Heart left ventricle (tissue), 16 donors: Measurements from ENCODE around the gene C3. TPM values are rescaled to one million over a fixed set of nuclear protein-coding genes. Genes with fewer than 3 reads are reported as not detected.

ENCODE experiments used
- ATAC-seq, 4 donors: fragments of 200-7000 bp; cut with Tn5 transposase; one replicate each; pipeline ENCODE4 v1.9.1; 2020 to 2022; ENCODE audit warnings: moderate library complexity in 4 of 4, mild to moderate bottlenecking in 3 of 4, moderate number of reproducible peaks in 1 of 4
- DNase-seq, 5 donors: peaks; one replicate each; pipeline ENCODE4 v3.0.0-alpha.2; 2020
- H3K27ac ChIP-seq, 12 donors: fragments of 200-600 bp; sonication (generic) in 4 of 12; one replicate each; pipeline versions ENCODE4 v1.5.0 to v1.8.0; 2016 to 2022; ENCODE audit warnings: mild to moderate bottlenecking in 2 of 12
- H3K27me3 ChIP-seq, 9 donors: fragments of 200-600 bp; sonication (generic) in 2 of 9; one replicate each; pipeline versions ENCODE4 v1.5.1 to v1.8.0; 2016 to 2022; ENCODE audit warnings: mild to moderate bottlenecking in 3 of 9
- H3K36me3 ChIP-seq, 9 donors: fragments of 200-600 bp; sonication (generic) in 2 of 9; one replicate each; pipeline versions ENCODE4 v1.5.0 to v1.8.0; 2018 to 2022; ENCODE audit warnings: mild to moderate bottlenecking in 2 of 9
- H3K4me1 ChIP-seq, 12 donors: fragments of 200-600 bp; sonication (generic) in 4 of 12; one replicate each; pipeline versions ENCODE4 v1.5.0 to v1.8.0; 2016 to 2022; ENCODE audit warnings: mild to moderate bottlenecking in 3 of 12
- H3K4me3 ChIP-seq, 12 donors: fragments of 200-600 bp; sonication (generic) in 4 of 12; one replicate each; pipeline versions ENCODE4 v1.5.0 to v1.8.0; 2017 to 2022; ENCODE audit warnings: mild to moderate bottlenecking in 9 of 12, moderate library complexity in 4 of 12
- H3K9me3 ChIP-seq, 12 donors: fragments of 200-600 bp; sonication (generic) in 4 of 12; one replicate each; pipeline versions ENCODE4 v1.5.0 to v1.8.0; 2016 to 2022; ENCODE audit warnings: mild to moderate bottlenecking in 1 of 12
- POLR2A ChIP-seq, 2 donors: fragments of 450-650 bp; IDR thresholded peaks; one replicate each; pipeline ENCODE4 v1.6.1; 2017; ENCODE audit warnings: antibody characterized with exemption in 2 of 2, mild to moderate bottlenecking in 2 of 2, moderate library complexity in 2 of 2
- WGBS, 4 donors: extraction: QIAGEN DNeasy Blood & Tissue Kit in 2 of 4; methylation state at CpG; one replicate each; pipeline versions ENCODE4 v1.1.5 to v1.1.7; 2013 to 2018; 5-methylcytosine and 5-hydroxymethylcytosine counted together
- intact Hi-C, 10 donors: fragments of 100-400 bp; cut with DNase I; formaldehyde crosslinking; loops; one replicate each; pipeline versions ENCODE4 v1.11.1 to v1.14.2; 2022
- polyA plus RNA-seq, 2 donors: library from polyadenylated mRNA; stranded (reverse); fragments of 200-250 nt; gene quantifications; one replicate each; pipeline ENCODE4 v1.2.3, GENCODE V29; 2013
- total RNA-seq, 9 donors: library from RNA; depleted of rRNA in 2 of 9; stranded (reverse); fragments of >200 nt in 2 of 9; fragmentation: NEBNext Ultra II Directional in 3 of 9; extraction: Animal tissue kit (Norgen Biotek cat#: 25700) in 3 of 9; gene quantifications; one replicate each; pipeline versions ENCODE4 v1.1.0 to v1.2.4, GENCODE V29; 2016 to 2023
- TF ChIP-seq, protein P1 (sequence below), 12 donors: fragments of 200-600 bp; sonication (generic) in 4 of 12; IDR thresholded peaks; one replicate each; pipeline versions ENCODE4 v1.5.0 to v1.8.0; 2018 to 2022; ENCODE audit warnings: antibody characterized with exemption in 12 of 12, mild to moderate bottlenecking in 5 of 12
- donor health status: ischemic (EF 13 %, LVEDD 7.1; RV severe dilation, severe dysfunction).
- donor health status: healthy with polysubstance abuse.
- donor health status: DM: no; HTN: yes; CAD: no.
- donor health status: DM: no; HTN: no; CAD: no.
- donor health status: ischemic (EF 25% LVEDD 6.9; RV normal size, moderate dysfunction).
- donor health status: ischemic (EF 25% LVEDD 5.7; RV mildly dilated, moderate dysfunction).
- donor health status: healthy.
- donor health status: DM: yes; HTN: yes; CAD: no.
- donor health status: ischemic (EF 35%, LVEDD 5.7; RV mildly dilated, moderate dysfunction).
- donor health status: nonischemic (EF 11% LVEDD 7.7; RV severe dilation, severe dysfunction).
- donor health status: DM: yes; HTN: yes; CAD: no.
- donor health status: PGD.
- donor health status: ischemic (EF 29% LVEDD 5.4; RV normal size, mild dysfunction).
- donor health status: nonischemic (EF 23%, LVEDD 6.1; RV moderate dilation, normal function).

C3 gene
- total and polyA plus RNA-seq, 11 donors: 31.7 to 1,888 (median 81.0) TPM

DNA sequence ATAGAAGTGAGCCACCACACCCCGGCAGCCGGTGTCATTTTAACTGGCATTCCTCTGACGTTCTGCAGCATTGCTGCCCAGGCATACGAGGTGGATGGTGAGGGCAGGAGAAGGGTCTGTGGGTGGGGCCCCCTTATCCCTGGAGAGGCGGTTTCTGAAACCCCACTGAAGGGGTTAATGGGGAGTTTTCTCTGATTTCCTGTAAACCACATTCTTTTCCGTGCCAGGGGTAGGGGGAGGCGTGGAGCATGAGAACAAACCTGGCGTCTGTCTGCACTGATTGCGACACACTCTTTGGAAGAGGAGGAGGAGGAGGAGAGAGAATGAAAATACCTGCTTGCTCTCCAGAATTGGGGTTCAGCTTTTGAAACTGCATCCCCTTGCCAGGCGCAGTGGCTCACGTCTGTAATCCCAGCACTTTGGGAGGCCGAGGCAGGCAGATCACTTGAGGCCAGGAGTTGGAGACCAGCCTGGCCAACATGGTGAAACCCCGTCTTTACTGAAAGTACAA, 2.7 kb upstream of the C3 start:
- intact Hi-C loops: no loop called here
- 23 to 30% (median 26%) methylated on average over 13 of the region's 13 CpGs for WGBS, 4 donors
- Histone ChIP-seq H3K4me1 (peaks cover 0 to 56% (median 0%) of the 10 kb centered on the region in 12 donors), H3K4me3 (no peak overlapping the region), H3K36me3 (no peaks in the 10 kb centered on the region), H3K27me3 (peaks cover 0 to 8% (median 0%) of the 10 kb centered on the region in 9 donors), H3K9me3 (peaks cover 0 to 5% (median 0%) of the 10 kb centered on the region in 12 donors), H3K27ac (peak overlapping the region in 6 of 12 donors; percentile 5 to 59 (median 25))
- peak in 2 of 4 donors; percentile 40 to 44 for ATAC-seq
- DNase-seq: peak in 2 of 5 donors; percentile 10 to 73
- TF ChIP-seq, protein P1, sequence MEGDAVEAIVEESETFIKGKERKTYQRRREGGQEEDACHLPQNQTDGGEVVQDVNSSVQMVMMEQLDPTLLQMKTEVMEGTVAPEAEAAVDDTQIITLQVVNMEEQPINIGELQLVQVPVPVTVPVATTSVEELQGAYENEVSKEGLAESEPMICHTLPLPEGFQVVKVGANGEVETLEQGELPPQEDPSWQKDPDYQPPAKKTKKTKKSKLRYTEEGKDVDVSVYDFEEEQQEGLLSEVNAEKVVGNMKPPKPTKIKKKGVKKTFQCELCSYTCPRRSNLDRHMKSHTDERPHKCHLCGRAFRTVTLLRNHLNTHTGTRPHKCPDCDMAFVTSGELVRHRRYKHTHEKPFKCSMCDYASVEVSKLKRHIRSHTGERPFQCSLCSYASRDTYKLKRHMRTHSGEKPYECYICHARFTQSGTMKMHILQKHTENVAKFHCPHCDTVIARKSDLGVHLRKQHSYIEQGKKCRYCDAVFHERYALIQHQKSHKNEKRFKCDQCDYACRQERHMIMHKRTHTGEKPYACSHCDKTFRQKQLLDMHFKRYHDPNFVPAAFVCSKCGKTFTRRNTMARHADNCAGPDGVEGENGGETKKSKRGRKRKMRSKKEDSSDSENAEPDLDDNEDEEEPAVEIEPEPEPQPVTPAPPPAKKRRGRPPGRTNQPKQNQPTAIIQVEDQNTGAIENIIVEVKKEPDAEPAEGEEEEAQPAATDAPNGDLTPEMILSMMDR (IDR thresholded peaks at IDR 0.05): no peak
- TF ChIP-seq POLR2A (IDR thresholded peaks at IDR 0.05): no peak

DNA sequence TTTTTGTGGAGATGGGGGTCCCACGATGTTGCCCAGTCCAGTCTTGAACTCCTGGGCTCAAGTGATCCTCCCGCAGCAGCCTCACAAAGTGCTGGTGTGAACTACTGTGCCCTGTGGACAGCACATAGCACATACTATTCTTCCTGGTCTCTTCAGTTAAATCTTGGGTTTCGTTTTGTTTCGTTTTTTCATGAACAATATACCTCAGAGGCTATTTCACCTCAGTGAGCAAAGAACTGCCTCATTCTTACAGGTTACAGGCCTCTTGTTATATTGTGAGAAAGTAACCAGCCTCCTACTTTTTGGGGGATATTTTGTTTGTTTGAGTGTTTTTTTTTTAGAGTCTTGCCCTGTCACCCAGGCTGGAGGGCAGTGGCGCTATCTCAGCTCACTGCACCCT, 1.3 kb upstream of the C3 start:
- intact Hi-C loops: no loop called here
- ATAC-seq (no peak), DNase-seq (no peak)
- Histone ChIP-seq H3K4me1 (peaks cover 0 to 48% (median 0%) of the 10 kb centered on the region in 12 donors), H3K27me3 (peaks cover 0 to 13% (median 0%) of the 10 kb centered on the region in 9 donors), H3K36me3 (no peaks in the 10 kb centered on the region), H3K4me3 (no peak overlapping the region), H3K27ac (no peak overlapping the region), H3K9me3 (no peaks in the 10 kb centered on the region)
- WGBS, 4 donors: 73 to 81% (median 77%) methylated on average over 5 of the region's 5 CpGs
- TF ChIP-seq POLR2A (IDR thresholded peaks at IDR 0.05): no peak
- TF ChIP-seq, protein P1 (IDR thresholded peaks at IDR 0.05): no peak

DNA sequence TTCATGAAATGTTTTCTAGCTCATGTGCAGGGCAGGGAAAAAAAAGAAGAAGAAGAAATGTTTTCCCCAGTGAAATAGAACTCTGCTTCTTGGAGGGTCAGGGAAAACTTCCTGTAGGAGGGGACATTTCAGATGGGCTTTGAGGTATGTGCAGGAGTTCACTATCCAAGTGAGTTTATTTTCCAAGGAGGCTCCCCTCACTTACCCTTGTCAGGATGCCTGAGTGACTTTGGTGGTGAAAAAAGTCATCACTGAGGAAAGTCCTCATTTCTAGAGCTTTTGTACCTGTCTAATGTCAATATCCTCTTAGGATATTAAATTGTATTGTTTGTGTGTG, 656 bp upstream of the C3 start:
- H3K4me3 ChIP-seq: no peak overlapping the region
- no peaks in the 10 kb centered on the region for H3K36me3 ChIP-seq
- H3K4me1 ChIP-seq: peaks cover 0 to 48% (median 0%) of the 10 kb centered on the region in 12 donors
- peak overlapping the region in 4 of 12 donors; percentile 9 to 54 (median 29) for H3K27ac ChIP-seq
- DNase-seq (no peak), ATAC-seq (no peak)
- TF ChIP-seq, protein P1 (IDR thresholded peaks at IDR 0.05): no peak
- TF ChIP-seq POLR2A (IDR thresholded peaks at IDR 0.05): no peak
- intact Hi-C loops: no loop called here
- no peaks in the 10 kb centered on the region for H3K9me3 ChIP-seq
- peaks cover 0 to 14% (median 0%) of the 10 kb centered on the region in 9 donors for H3K27me3 ChIP-seq

DNA sequence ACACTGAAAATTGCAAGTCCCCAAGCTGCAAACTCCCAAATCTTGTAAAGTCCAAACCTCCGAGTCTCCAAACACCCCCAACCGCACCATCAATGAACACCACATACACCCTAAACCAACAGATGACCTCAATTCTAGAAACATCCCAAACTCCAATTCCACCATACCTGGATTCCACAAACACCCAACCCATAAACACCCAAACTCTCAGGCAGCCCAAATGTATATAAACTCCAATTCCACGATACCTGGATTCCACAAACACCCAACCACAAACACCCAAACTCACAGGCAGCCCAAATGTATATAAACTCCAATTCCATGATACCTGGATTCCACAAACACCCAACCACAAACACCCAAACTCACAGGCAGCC, 470 bp downstream of the C3 start:
- peak overlapping the region in 8 of 12 donors; percentile 25 to 52 (median 33) for H3K4me3 ChIP-seq
- 84 to 92% (median 90%) methylated on average over 3 of the region's 3 CpGs for WGBS, 4 donors
- DNase-seq (no peak), ATAC-seq (no peak)
- peak overlapping the region in 3 of 12 donors; percentile 29 to 54 (median 38) for H3K27ac ChIP-seq
- H3K9me3 ChIP-seq: no peaks in the 10 kb centered on the region
- H3K4me1 ChIP-seq: peaks cover 0 to 43% (median 0%) of the 10 kb centered on the region in 12 donors
- TF ChIP-seq, protein P1 (IDR thresholded peaks at IDR 0.05): no peak
- TF ChIP-seq POLR2A (IDR thresholded peaks at IDR 0.05): no peak
- peaks cover 0 to 14% (median 0%) of the 10 kb centered on the region in 9 donors for H3K27me3 ChIP-seq
- intact Hi-C loops: no loop called here
- H3K36me3 ChIP-seq: no peaks in the 10 kb centered on the region
